Tongue (tissue), 2 donors: ENCODE data around the gene MAP1B. TPM values are rescaled to one million over a fixed set of nuclear protein-coding genes. Genes with fewer than 3 reads are reported as not detected.

Experiments used
- DNase-seq: peaks from one replicate; pipeline ENCODE4 v3.0.0-alpha.2; 2015
- total RNA-seq: library from RNA; depleted of rRNA; stranded (reverse); fragments of >200 nt; gene quantifications from one replicate; pipeline ENCODE4 v1.2.3, GENCODE V29; 2014

Gene MAP1B
- total RNA-seq, 1 donor from 2014 or later: 116 TPM

- DNase-seq: no peak
Measured at GRCh38 chr5:72096602-72097188, 10.6 kb upstream of the MAP1B start.

- no peak for DNase-seq
Measured at GRCh38 chr5:72101828-72102227, 5.4 kb upstream of the MAP1B start.

- DNase-seq: no peak
Measured at GRCh38 chr5:72106817-72107130, 501 bp upstream of the MAP1B start.

GRCh38 chr5:72107901-72108201 is 576 bp downstream of the MAP1B start:
- peak; percentile 31 for DNase-seq

- DNase-seq: peak; percentile 84
Measured at GRCh38 chr5:72108202-72109061, 1.2 kb downstream of the MAP1B start.

GRCh38 chr5:72109062-72109411 is 1.8 kb downstream of the MAP1B start:
- DNase-seq: no peak

GRCh38 chr5:72109625-72110024 is 2.4 kb downstream of the MAP1B start:
- no peak for DNase-seq

GRCh38 chr5:72110394-72111013 is 3.2 kb downstream of the MAP1B start:
- DNase-seq: peak; percentile 45

- DNase-seq: no peak
Measured at GRCh38 chr5:72112389-72112788, 5.1 kb downstream of the MAP1B start.

- DNase-seq: no peak
Measured at GRCh38 chr5:72114629-72115028, 7.4 kb downstream of the MAP1B start.

GRCh38 chr5:72115296-72115695 is 8.0 kb downstream of the MAP1B start:
- no peak for DNase-seq

GRCh38 chr5:72117307-72117706 is 10.0 kb downstream of the MAP1B start:
- DNase-seq: no peak

- peak; percentile 43 for DNase-seq
Measured at GRCh38 chr5:72121052-72121779, 13.9 kb downstream of the MAP1B start.

GRCh38 chr5:72121780-72122445 is 14.6 kb downstream of the MAP1B start:
- no peak for DNase-seq

- DNase-seq: no peak
Measured at GRCh38 chr5:72122602-72123001, 15.3 kb downstream of the MAP1B start.

- DNase-seq: no peak
Measured at GRCh38 chr5:72123764-72124376, 16.6 kb downstream of the MAP1B start.

GRCh38 chr5:72125271-72125940 is 18.1 kb downstream of the MAP1B start:
- DNase-seq: no peak

GRCh38 chr5:72125941-72126620 is 18.8 kb downstream of the MAP1B start:
- no peak for DNase-seq

GRCh38 chr5:72126796-72127195 is 19.5 kb downstream of the MAP1B start:
- DNase-seq: no peak

- DNase-seq: no peak
Measured at GRCh38 chr5:72129725-72130124, 22.4 kb downstream of the MAP1B start.

GRCh38 chr5:72130351-72130761 is 23.1 kb downstream of the MAP1B start:
- DNase-seq: no peak
